SH-SY5Y (cell line): Measurements from ENCODE around the gene RASSF7.

Source experiments
- GATA2 ChIP-seq: IDR thresholded peaks from 2 replicates; pipeline ENCODE4 v1.6.1; 2011; ENCODE audit warnings: mild to moderate bottlenecking, low read depth, low read length
- GATA3 ChIP-seq: IDR thresholded peaks from 2 replicates; pipeline ENCODE4 v1.6.1; 2011; ENCODE audit warnings: low read depth, mild to moderate bottlenecking, low read length, moderate library complexity

DNA sequence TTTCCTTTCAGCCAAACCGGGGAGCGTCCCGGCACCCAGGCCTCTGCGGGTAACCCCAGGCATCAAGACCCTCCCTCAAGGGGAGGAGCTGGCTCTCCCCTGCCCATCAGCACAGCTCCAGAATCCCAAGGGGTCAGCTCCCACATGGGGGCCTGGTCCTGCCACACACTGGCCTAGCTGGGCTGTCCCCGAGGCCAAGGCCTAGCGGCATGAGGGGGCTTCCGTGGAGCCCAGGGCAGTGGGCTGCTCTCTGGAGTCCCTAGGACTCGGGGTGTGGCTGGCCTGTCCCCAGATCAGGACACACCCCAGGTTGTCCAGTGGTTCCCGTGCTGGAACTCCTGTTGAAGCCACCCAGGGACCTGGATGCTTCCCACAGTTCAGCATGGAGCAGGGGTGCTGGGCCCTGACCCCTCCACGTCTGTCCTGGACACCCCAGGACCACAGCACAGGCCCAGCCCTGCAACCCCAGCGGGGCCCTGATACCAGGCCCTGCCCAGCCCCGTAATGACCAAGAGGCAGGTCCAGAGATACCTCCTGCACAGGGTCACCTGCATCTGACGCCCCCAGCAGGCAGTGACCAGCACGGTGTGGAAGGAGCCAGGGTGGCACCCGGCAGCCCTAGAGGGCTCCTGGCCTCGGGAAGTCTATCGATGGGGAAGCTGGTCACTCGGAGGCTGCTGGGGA, 30.9 kb upstream of the RASSF7 start:
- TF ChIP-seq GATA2 (no peak), GATA3 (no peak)
